GM08714 (cell line): ENCODE measurements around the gene MICAL3.

Source experiments
- H3K4me3 ChIP-seq: fragments of 200-500 bp; sonication (Bioruptor generic); 2 replicates; pipeline ENCODE4 v1.5.1; 2014; ENCODE audit warnings: mild to moderate bottlenecking, low read length, inconsistent platforms
- ZNF274 ChIP-seq: IDR thresholded peaks from 2 replicates; pipeline ENCODE4 v1.6.1; 2012; ENCODE audit warnings: mild to moderate bottlenecking, low read depth, low read length

MICAL3 gene

DNA sequence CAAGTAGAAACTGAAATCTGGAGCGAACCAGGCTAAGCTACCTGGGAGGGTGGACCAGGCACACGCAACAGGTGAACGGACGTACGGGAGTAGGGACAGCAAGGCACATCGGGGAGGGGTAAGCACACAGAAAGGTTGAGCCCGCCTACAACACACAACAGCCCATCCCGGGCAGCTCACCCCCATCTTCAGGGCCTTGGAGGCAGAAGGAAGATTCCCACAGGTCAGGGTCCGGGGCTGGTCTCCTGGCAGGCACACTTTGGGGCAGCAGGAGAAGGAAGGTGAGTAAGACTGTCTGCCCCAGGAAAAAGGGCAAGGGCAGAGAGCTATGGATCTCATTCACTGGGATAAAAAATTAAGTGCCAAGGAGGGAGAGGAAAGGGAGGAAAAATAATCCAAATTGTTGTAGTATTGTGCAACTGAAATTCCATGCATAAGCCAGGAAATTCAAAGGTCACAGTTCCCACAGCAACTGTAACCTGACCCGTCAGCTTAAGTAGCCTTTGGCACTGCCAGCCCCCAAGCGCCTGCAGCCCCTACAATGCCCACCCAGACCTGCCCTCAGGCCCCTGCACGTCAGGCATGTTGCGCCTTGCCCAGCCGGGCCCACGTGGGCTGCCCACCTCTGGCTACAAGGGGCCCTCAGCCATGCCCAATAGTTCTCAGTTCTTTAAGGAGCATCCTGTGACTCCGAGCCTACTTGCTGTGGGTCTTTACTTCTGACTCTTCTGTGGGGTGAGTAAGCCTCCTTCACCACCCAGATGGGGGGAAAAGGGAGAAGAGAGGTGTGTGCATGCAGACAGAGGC lies 51.8 kb downstream of the MICAL3 start:
- H3K4me3 ChIP-seq = no peak overlapping the region
- no peak for TF ChIP-seq ZNF274

DNA sequence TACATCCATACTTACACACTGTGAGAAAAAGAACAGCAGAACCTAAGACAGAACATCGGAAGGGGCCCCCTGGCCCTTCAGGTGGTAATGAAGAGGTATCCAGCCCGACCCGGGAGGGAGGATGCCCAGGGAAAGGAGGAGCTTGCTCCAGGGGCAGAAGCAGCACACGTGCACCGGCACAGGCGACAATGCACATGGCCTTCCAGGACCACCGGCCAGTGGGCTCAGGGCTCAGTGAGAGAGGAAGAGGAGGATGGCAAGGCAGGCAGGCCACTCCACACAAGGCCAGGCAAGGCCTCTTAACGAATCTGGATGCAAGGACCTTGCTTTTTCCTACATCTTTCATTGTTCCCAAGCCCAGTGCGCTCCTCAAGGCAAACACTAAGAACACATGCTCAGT lies 52.6 kb downstream of the MICAL3 start:
- no peak overlapping the region for H3K4me3 ChIP-seq
- TF ChIP-seq ZNF274 = no peak

DNA sequence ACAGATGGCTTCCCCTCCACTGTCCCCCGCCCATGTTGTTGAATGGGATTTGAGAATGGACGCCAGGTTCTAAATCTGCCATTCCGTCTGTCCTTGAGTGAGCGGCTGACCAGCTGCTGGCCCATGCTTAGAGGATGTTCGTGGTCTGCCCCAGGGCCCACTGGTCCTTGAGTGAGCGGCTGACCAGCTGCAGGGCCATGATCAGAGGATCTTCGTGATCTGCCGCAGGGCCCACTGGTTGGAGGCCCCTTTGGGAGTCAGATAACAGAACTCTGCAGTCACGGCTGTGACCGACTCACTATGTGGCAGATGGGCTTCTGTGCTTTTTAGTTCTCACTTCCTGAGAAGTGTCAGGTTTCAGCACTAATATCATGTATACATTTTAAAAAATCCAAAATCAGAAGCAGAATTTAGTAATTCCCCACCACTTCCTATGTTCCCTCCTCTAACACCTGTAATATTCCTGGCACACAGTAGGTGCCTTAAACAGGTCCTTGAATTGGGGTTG lies 54.1 kb downstream of the MICAL3 start:
- no peak for TF ChIP-seq ZNF274
- H3K4me3 ChIP-seq = no peak overlapping the region

DNA sequence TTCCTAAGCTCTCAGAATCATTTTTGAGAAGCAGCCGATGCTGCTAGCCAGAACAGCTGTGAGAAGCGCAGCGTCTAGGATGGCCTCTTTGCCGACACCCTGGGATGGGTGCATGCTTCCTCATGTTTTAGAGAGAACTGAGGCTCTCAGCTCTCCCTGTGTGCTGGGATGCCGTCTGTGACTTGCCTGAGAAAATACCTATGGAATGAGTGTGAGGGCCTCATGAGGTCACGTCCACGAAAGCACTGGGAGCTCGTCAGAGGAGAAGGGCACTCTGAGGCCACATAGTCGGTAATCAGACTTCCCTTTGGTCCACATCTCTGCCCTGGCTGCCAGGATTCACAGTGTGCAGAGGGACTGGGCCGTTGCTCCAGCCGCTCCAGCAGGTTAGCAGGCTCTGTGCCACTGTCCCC lies 54.7 kb downstream of the MICAL3 start:
- no peak for TF ChIP-seq ZNF274
- no peak overlapping the region for H3K4me3 ChIP-seq

DNA sequence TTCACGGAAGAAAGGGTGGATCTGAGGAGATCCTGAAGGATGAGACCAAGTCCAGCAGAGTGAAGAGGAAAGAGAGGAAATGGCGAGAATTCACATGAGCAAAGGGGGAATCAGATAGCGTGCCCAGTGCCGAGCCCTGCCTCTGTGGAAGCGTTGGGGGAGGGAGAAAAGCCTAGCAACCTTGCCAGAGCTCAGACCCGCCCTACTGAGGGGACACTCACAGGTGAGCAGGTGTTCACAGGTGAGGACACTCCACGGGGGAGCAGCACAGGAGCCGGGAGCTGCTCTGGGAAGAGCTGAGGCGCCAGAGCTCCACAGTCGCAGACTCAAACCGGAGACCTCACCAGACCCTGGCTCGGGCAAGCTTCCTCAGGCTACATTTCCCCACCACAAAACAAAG lies 56.2 kb downstream of the MICAL3 start:
- no peak overlapping the region for H3K4me3 ChIP-seq
- TF ChIP-seq ZNF274 = no peak

DNA sequence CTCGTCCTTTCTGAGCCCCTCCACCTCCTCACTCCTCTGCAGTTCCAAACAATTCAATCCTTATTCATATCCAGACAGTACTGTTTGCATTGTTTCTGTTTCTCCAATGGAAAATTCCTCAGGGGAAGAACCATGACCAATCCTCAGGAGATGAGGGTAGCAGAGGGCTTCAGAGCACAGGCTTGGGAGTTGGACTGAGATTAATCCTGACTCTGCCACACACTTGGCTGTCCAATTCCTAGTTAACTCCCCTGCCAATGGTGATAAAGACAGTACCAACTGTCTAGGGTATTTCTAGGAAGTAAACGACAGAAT lies 58.0 kb downstream of the MICAL3 start:
- H3K4me3 ChIP-seq = no peak overlapping the region
- no peak for TF ChIP-seq ZNF274

DNA sequence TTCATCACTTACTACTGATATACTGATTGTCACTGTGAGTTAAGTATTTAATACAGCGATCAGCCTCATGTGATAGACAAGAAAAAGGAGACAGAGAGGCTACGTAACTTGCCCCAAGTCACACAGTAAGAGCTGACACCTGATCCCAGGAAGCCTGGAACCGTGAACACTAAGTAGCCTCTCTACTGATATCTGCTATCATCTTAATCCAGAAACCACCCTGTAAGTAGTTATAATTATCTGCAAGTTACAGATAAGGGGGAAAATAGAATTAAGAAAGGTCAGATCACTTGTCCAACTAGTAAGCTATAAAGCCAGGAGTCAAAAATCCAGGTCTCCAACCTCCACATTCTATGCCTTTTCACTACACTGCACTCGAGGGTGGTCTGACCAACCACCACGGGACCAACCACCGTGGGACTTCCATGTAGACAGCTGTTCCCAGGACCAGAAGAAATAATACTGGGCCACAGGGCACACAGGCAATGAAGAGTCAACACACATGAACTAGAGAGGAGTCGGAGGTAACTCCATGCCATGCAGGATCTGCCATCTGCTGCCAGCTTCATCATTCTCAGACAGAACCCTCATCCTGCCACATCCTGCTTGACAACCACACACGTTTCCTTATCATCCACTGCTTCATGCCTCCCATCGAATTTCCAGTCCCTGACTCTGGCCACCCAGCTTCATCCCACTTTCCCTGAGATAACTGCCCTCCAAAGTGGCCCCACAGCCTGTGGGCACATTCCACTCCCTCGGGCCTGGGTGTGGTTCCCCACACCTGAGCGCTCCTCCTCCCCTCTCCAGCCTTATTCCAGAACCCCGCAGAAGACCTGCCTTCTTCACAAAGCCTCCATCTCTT lies 58.6 kb downstream of the MICAL3 start:
- no peak overlapping the region for H3K4me3 ChIP-seq
- no peak for TF ChIP-seq ZNF274

DNA sequence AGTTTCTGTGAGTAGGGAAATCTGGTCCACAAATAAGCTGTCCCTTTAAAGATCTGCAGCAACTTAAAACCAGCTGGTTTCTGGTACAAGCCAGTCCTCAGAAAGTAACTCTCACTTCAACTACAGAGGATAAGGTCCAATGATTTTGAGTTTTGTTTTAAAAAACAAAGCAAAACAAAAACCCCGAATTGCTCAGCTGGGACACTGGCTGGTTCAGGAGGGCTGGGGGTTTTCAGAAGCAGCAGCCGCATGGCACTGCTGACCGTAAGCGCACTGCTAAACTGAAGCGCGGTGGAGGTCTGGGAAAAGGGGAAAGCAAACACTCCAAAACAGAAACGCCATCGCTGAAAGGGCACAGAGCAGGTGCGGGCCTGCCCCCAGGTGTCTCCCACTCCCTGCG lies 59.7 kb downstream of the MICAL3 start:
- peak overlapping the region; percentile 20; the same call in 1 of the 2 replicates for H3K4me3 ChIP-seq
- no peak for TF ChIP-seq ZNF274

DNA sequence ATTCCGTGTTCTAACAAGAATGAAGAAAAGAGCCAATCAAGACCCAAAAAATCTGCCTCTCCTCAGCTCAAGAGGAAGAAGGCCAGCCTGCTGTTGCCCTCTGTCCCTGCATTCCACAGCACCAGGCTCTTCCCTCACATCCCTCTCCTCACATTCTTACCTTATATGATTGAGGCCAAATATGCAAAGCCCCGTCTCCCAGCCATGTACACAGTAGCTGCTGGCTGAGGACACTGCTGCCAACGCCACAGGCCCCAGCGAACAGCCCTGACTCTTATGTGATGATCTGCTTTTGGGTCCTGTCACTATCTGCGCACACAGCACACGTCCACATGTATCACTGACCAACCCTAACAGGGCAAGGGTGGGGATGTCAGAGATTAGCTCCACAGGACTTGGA lies 60.2 kb downstream of the MICAL3 start:
- H3K4me3 ChIP-seq = no peak overlapping the region
- no peak for TF ChIP-seq ZNF274

DNA sequence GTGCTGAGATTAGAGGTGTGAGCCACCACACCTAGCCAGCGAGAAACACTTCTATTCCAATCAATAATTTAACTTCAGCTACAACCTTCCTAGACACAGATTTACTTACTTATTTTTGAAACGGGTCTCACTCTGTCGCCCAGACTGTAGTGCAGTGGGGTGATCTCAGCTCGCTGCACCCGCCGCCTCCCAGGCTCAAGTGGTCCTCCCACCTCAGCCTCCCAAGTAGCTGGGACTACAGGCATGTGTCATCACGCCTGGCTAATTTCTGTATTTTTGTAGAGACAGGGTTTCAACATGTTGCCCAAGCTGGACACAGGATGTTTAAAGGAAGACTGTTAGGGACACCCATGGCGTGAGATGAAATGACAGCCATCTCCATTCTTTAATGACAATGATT lies 61.3 kb downstream of the MICAL3 start:
- no peak for TF ChIP-seq ZNF274
- no peak overlapping the region for H3K4me3 ChIP-seq

DNA sequence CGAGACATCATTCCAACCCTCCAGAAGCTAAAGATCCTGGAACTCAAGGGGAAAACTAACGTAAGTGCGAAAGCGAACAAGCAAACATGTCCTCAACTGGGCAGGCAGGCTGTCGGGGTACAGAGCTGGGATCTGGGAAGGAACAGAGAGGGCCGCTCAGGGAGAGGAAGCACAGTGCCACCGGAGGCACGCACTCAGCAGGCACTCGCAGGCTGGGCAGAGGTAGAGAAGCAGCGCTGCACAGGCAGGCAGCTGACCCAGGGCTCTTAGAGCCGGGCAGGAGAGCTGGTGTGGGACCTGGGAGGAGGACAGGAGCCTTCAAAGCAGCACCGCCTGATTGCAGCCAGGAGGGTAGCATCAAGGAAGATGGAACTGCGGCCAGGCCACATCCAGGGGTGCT lies 62.2 kb downstream of the MICAL3 start:
- H3K4me3 ChIP-seq = no peak overlapping the region
- no peak for TF ChIP-seq ZNF274

DNA sequence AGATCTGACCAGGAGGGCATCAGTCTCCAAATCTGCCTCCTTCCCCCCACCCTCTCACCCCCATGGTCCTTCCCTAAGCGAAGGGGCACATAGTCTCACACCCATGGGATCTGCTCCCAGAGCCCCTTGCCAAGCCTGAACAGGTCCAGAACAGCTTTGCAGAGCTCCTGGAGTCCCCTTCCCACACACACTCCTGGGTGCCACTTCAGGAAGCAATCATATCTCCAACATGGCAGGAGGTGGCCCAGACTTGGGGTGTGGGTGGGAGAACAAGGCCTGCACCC lies 63.0 kb downstream of the MICAL3 start:
- TF ChIP-seq ZNF274 = no peak
- no peak overlapping the region for H3K4me3 ChIP-seq

DNA sequence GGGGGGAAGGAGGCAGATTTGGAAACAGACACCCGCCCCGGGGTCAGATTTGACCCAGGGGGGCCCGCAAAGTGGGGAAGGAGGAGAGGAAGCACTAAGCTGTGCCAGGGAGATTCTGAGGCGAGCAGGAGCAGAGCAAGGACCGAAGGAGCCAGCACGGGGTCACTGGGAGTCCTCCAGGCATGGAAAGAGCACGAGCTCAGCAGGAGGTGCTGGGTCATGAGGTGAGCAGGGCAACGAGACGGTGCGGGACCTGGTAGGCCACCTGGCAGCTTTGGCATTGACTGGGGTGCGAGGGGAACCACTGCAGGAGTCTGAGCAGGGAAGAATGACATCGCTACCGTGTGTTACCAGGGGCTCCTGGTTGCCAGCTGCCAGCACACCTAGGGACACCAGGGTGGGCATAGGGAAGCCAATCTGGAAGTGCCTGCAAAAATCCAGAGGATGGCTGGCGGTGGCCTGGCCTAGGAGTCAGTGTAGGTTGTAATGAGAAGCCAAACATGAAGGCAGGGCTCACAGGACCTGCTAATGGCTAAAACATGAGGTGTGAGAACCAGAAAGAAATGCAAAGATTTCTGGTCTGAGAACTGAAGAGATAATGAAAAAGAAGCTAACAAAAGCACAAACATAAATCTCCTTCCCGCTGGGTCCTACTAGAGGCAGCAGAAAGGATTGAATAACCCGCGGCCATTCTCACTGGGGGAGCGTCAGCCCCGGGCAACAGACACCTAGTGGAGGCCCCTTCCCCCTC lies 63.5 kb downstream of the MICAL3 start:
- no peak overlapping the region for H3K4me3 ChIP-seq
- no peak for TF ChIP-seq ZNF274

DNA sequence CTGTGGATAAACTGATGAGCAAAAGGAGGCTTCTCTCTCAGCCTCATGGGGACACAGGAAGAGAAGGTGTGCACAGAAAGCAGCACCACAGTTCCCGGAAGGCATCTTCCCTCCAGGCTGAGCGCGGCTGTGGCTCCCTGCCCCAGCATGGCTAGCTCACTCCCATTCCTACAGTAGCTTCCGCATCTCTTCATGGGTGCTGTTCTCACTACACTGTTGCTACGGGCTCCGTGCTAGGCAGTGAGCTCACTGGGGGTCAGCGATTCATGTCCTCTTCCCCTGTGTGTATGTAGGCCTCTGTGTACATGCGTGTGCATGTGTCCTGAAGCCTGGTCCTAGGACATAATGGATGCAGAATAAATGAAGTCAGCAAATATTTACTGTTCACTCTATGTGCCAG lies 64.3 kb downstream of the MICAL3 start:
- TF ChIP-seq ZNF274 = no peak
- no peak overlapping the region for H3K4me3 ChIP-seq

DNA sequence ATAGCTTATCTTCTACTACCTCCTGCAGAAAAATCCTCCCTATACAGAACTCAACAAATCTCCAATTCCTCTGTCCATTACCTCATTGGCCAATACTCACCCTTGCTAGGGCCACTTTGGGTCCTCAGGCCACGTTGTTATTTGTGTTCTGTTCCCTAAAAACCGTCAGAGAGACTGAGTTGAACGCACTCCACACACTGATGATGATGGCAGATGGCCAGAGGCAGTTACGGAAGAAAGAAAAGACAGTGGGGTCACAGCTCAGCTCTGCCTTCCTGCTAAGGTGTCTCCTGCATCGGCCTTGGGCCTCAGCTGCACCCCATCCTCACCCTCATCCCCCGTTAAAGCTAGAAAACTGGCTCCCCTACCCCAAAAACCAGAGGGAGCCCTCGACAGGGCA lies 66.2 kb downstream of the MICAL3 start:
- no peak for TF ChIP-seq ZNF274
- no peak overlapping the region for H3K4me3 ChIP-seq
